Neuronal stem cell (in vitro differentiated cells): ENCODE results near the gene DNMT3L. TPM values are rescaled to one million over a fixed set of nuclear protein-coding genes. Genes with fewer than 3 reads are reported as not detected.

Experiments
- small RNA-seq: library from polyadenylated mRNA; stranded (forward); fragments of <200 nt; extraction: miRNeasy Mini kit (QIAGEN cat#:217004); gene quantifications from one replicate; pipeline ENCODE3, GENCODE V24; 2013; ENCODE audit not compliant: insufficient read depth

DNMT3L gene

Small RNA genes within 50 kb of the gene (small RNA-seq; reads per million reads assigned to genes)
- gene AP001059.3 = not detected
